ENCODE results near the gene FAM180A.
"Not testable (repeated sequence)": the region's sequence is repeated elsewhere in the genome, so short reads cannot be mapped to it uniquely, and the experiment has no call there.

Gene FAM180A

GRCh38 chr7:135741905-135742304, 6.7 kb downstream of the FAM180A start:
- DNase-seq (ENCODE audit: low read depth, low spot score) = no peak

- DNase-seq (ENCODE audit: low read depth, low spot score) = no peak
Observed at GRCh38 chr7:135740889-135741288, 7.7 kb downstream of the FAM180A start.

- DNase-seq (ENCODE audit: low read depth, low spot score) = not testable (repeated sequence)
Observed at GRCh38 chr7:135737306-135737647, 11.3 kb downstream of the FAM180A start.

GRCh38 chr7:135736586-135737305, 11.9 kb downstream of the FAM180A start:
- no peak for DNase-seq (ENCODE audit: low read depth, low spot score)

GRCh38 chr7:135734343-135734689, 14.3 kb downstream of the FAM180A start:
- no peak for DNase-seq (ENCODE audit: low read depth, low spot score)

GRCh38 chr7:135733603-135734342, 14.8 kb downstream of the FAM180A start:
- DNase-seq (ENCODE audit: low read depth, low spot score) = no peak

- DNase-seq (ENCODE audit: low read depth, low spot score) = no peak
Observed at GRCh38 chr7:135731131-135731530, 17.5 kb downstream of the FAM180A start.

GRCh38 chr7:135729230-135729629, 19.4 kb downstream of the FAM180A start:
- no peak for DNase-seq (ENCODE audit: low read depth, low spot score)

GRCh38 chr7:135728136-135728669, 20.4 kb downstream of the FAM180A start, which contains the start of gene SLC13A4:
Gene SLC13A4, minus strand, starts transcription at chr7:135728186. Its CDS starts 690 bp downstream, at chr7:135727496.
- DNase-seq (ENCODE audit: low read depth, low spot score) = no peak

- DNase-seq (ENCODE audit: low read depth, low spot score) = no peak
Observed at GRCh38 chr7:135726911-135727673, 21.5 kb downstream of the FAM180A start.

- DNase-seq (ENCODE audit: low read depth, low spot score) = no peak
Observed at GRCh38 chr7:135726276-135726788, 22.3 kb downstream of the FAM180A start.

- DNase-seq (ENCODE audit: low read depth, low spot score) = no peak
Observed at GRCh38 chr7:135723411-135723810, 25.2 kb downstream of the FAM180A start.

- DNase-seq (ENCODE audit: low read depth, low spot score) = no peak
Observed at GRCh38 chr7:135721198-135721820, 27.3 kb downstream of the FAM180A start.

- DNase-seq (ENCODE audit: low read depth, low spot score) = no peak
Observed at GRCh38 chr7:135719688-135720087, 28.9 kb downstream of the FAM180A start.

GRCh38 chr7:135718794-135719437, 29.7 kb downstream of the FAM180A start:
- DNase-seq (ENCODE audit: low read depth, low spot score) = no peak

- DNase-seq (ENCODE audit: low read depth, low spot score) = no peak
Observed at GRCh38 chr7:135718219-135718618, 30.4 kb downstream of the FAM180A start.

GRCh38 chr7:135717693-135718092, 30.9 kb downstream of the FAM180A start:
- DNase-seq (ENCODE audit: low read depth, low spot score) = no peak

- no peak for DNase-seq (ENCODE audit: low read depth, low spot score)
Observed at GRCh38 chr7:135716677-135717238, 31.9 kb downstream of the FAM180A start.

- no peak for DNase-seq (ENCODE audit: low read depth, low spot score)
Observed at GRCh38 chr7:135715673-135716072, 32.9 kb downstream of the FAM180A start.

GRCh38 chr7:135715055-135715522, 33.5 kb downstream of the FAM180A start:
- no peak for DNase-seq (ENCODE audit: low read depth, low spot score)
